GM23338 (cell line): ENCODE data around the gene KNL1. TPM values are rescaled to one million over a fixed set of nuclear protein-coding genes. Genes with fewer than 3 reads are reported as not detected.

Experiments used
- ATAC-seq: fragments of 200-7000 bp; cut with Tn5 transposase; 3 replicates; pipeline ENCODE4 v1.9.1; 2020
- DNase-seq: peaks from one replicate; pipeline ENCODE4 v3.0.0-alpha.2; 2015; ENCODE audit warnings: low spot score
- H2AFZ ChIP-seq: fragments of 200-600 bp; sonication (generic); 2 replicates; pipeline ENCODE4 v1.8.0; 2016; ENCODE audit warnings: antibody characterized with exemption, mild to moderate bottlenecking, moderate library complexity
- H3F3A ChIP-seq: fragments of 200-600 bp; sonication (generic); replicated peaks from 2 replicates; pipeline ENCODE4 v1.8.0; 2017; ENCODE audit warnings: antibody characterized with exemption, mixed run types, low read depth
- H3K27ac ChIP-seq: fragments of 200-600 bp; sonication (generic); 2 replicates; pipeline ENCODE4 v1.6.1; 2016; ENCODE audit warnings: low read depth
- H3K27me3 ChIP-seq: fragments of 200-600 bp; sonication (generic); 2 replicates; pipeline ENCODE4 v1.8.0; 2016; ENCODE audit warnings: mild to moderate bottlenecking, mixed run types, moderate library complexity; ENCODE audit not compliant: insufficient read depth
- H3K36me3 ChIP-seq: fragments of 200-600 bp; sonication (generic); 2 replicates; pipeline ENCODE4 v1.8.0; 2016; ENCODE audit warnings: mild to moderate bottlenecking; ENCODE audit not compliant: insufficient read depth
- H3K4me1 ChIP-seq: fragments of 200-600 bp; sonication (generic); 2 replicates; pipeline ENCODE4 v1.8.0; 2016; ENCODE audit warnings: mild to moderate bottlenecking, moderate library complexity; ENCODE audit not compliant: insufficient read depth
- H3K4me2 ChIP-seq: fragments of 200-600 bp; sonication (generic); 2 replicates; pipeline ENCODE4 v1.7.1; 2017; ENCODE audit warnings: mixed run types
- H3K4me3 ChIP-seq: fragments of 200-600 bp; sonication (generic); 2 replicates; pipeline ENCODE4 v1.6.1; 2016; ENCODE audit warnings: mixed run types
- H3K79me2 ChIP-seq: fragments of 200-600 bp; sonication (generic); replicated peaks from 2 replicates; pipeline ENCODE4 v1.8.0; 2017; ENCODE audit warnings: mild to moderate bottlenecking; ENCODE audit not compliant: insufficient read depth
- H3K9me2 ChIP-seq: fragments of 200-600 bp; sonication (generic); 2 replicates; pipeline ENCODE4 v1.8.0; 2017; ENCODE audit not compliant: insufficient read depth
- H4K20me1 ChIP-seq: fragments of 200-600 bp; sonication (generic); replicated peaks from 2 replicates; pipeline ENCODE4 v1.8.0; 2017; ENCODE audit warnings: mild to moderate bottlenecking; ENCODE audit not compliant: insufficient read depth
- H3K27ac Mint-ChIP-seq: 2 replicates; pipeline ENCODE4 v1.8.0; 2020; ENCODE audit warnings: inconsistent platforms, mild to moderate bottlenecking, moderate library complexity, mixed read lengths
- H3K27me3 Mint-ChIP-seq: 3 replicates; pipeline ENCODE4 v1.8.0; 2022; ENCODE audit warnings: low read depth, mild to moderate bottlenecking, moderate library complexity, mixed read lengths, inconsistent platforms; ENCODE audit not compliant: insufficient read depth, poor library complexity
- H3K36me3 Mint-ChIP-seq: 3 replicates; pipeline ENCODE4 v1.8.0; 2021; ENCODE audit warnings: low read depth, mild to moderate bottlenecking, inconsistent platforms, moderate library complexity, mixed read lengths
- H3K4me1 Mint-ChIP-seq: 3 replicates; pipeline ENCODE4 v1.8.0; 2020; ENCODE audit warnings: mild to moderate bottlenecking, inconsistent platforms, mixed read lengths
- H3K4me3 Mint-ChIP-seq: 3 replicates; pipeline ENCODE4 v1.8.0; 2021; ENCODE audit warnings: moderate library complexity, mild to moderate bottlenecking, inconsistent platforms, mixed read lengths
- H3K9me3 Mint-ChIP-seq: 3 replicates; pipeline ENCODE4 v1.8.0; 2020; ENCODE audit warnings: moderate library complexity, mild to moderate bottlenecking, inconsistent platforms, mixed read lengths
- CREB1 ChIP-seq: fragments of 250-450 bp; sonication (Bioruptor Pico); IDR thresholded peaks from 2 replicates; pipeline ENCODE4 v1.5.0; 2020; ENCODE audit warnings: low read depth, mild to moderate bottlenecking, moderate library complexity
- CTCF ChIP-seq, 2 experiments: fragments of 200-600 bp in 1 of 2; sonication (generic) in 1 of 2; conservative IDR thresholded peaks; 2 replicates each; pipeline versions ENCODE4 v1.5.1 to v1.6.1; 2016 to 2017; ENCODE audit warnings: antibody characterized with exemption in 2 of 2, low read depth in 2 of 2, mild to moderate bottlenecking in 2 of 2, moderate library complexity in 1 of 2
- ETS1 ChIP-seq: IDR thresholded peaks from 2 replicates; pipeline ENCODE4 v1.6.1; 2016; ENCODE audit warnings: antibody characterized with exemption
- EZH2 ChIP-seq: fragments of 200-600 bp; sonication (generic); IDR thresholded peaks from one replicate; pipeline ENCODE4 v1.8.0; 2017; ENCODE audit warnings: antibody characterized with exemption, mild to moderate bottlenecking, low read depth; ENCODE audit not compliant: unreplicated experiment
- EZH2phosphoT487 ChIP-seq: fragments of 200-600 bp; sonication (generic); IDR thresholded peaks from one replicate; pipeline ENCODE4 v1.8.1; 2018; ENCODE audit warnings: antibody characterized with exemption; ENCODE audit not compliant: unreplicated experiment
- JUNB ChIP-seq: IDR thresholded peaks from one replicate; pipeline ENCODE4 v1.6.1; 2016; ENCODE audit warnings: antibody characterized with exemption; ENCODE audit not compliant: unreplicated experiment
- NANOG ChIP-seq: IDR thresholded peaks from 2 replicates; pipeline ENCODE4 v1.6.1; 2016; ENCODE audit warnings: antibody characterized with exemption, borderline replicate concordance
- POLR2AphosphoS5 ChIP-seq: IDR thresholded peaks from 2 replicates; pipeline ENCODE4 v1.6.1; 2016; ENCODE audit warnings: antibody characterized with exemption, low read depth
- REST ChIP-seq: IDR thresholded peaks from one replicate; pipeline ENCODE4 v1.6.1; 2018; ENCODE audit warnings: antibody characterized with exemption; ENCODE audit not compliant: unreplicated experiment
- STAT1 ChIP-seq: IDR thresholded peaks from one replicate; pipeline ENCODE4 v1.6.1; 2016; ENCODE audit warnings: antibody characterized with exemption; ENCODE audit not compliant: unreplicated experiment
- ZNF331 ChIP-seq: fragments of 250-450 bp; sonication (Bioruptor Pico); IDR thresholded peaks from 2 replicates; pipeline ENCODE4 v1.5.0; 2020; ENCODE audit warnings: low read depth, mild to moderate bottlenecking, moderate library complexity
- polyA plus RNA-seq: library from polyadenylated mRNA; unstranded; fragments of >200 nt; fragmentation: Nextera tagmentation; extraction: Ambion mirVana; gene quantifications from 2 replicates; pipeline ENCODE4 v1.2.1, GENCODE V29; 2016
- total RNA-seq: library from RNA; depleted of rRNA; stranded (reverse); fragments of >200 nt; shearing (Covaris generic); gene quantifications from 2 replicates; pipeline ENCODE4 v1.2.3, GENCODE V29; 2014
- TF ChIP-seq, protein P1 (sequence below): fragments of 250-450 bp; sonication (Bioruptor Pico); IDR thresholded peaks from 2 replicates; pipeline ENCODE4 v1.5.0; 2020; ENCODE audit warnings: mild to moderate bottlenecking, moderate library complexity

The KNL1 gene
- total and polyA plus RNA-seq, 2 experiments from 2014 or later = 16.7 to 43.2 TPM

GRCh38 chr15:40597024-40597423 lies 3.0 kb downstream of the KNL1 start (continued):
- no peak for TF ChIP-seq REST

DNA sequence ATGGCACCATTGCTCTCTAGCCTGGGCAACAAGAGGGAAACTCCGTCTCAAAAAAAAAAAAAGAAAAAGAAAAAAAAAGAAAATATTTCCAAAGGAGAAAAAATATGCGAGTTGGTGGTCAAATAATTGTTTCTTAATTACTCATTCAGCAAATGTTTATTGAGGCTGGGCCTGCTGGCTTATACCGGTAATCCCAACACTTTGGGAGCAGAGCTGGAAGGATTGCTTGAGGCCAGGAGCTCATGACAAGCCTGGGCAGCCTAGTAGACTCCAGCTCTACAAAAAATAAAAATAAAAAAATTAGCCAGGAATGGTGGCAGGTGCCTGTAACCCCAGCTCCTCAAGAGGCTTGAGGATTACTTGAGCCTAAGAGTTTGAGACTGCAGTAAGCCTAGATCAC lies 4.1 kb downstream of the KNL1 start:
- no peak overlapping the region for H3K4me3 Mint-ChIP-seq
- DNase-seq (no peak), ATAC-seq (no peak)
- Histone ChIP-seq H3K4me3 (no peak overlapping the region), H3K4me2 (no peak overlapping the region), H3K36me3 (no peaks in the 10 kb centered on the region), H3K27ac (no peak overlapping the region), H4K20me1 (no peaks in the 10 kb centered on the region; the same call in 1 of the 2 replicates), H3K9me2 (no peaks in the 10 kb centered on the region), H3K79me2 (peaks cover 65% of the 10 kb centered on the region), H3K4me1 (peaks cover 6% of the 10 kb centered on the region; the same call in 1 of the 2 replicates), H3K27me3 (no peaks in the 10 kb centered on the region), H2AFZ (no peak overlapping the region), H3F3A (peaks cover 4% of the 10 kb centered on the region; the same call in 1 of the 2 replicates)
- peaks cover 6% of the 10 kb centered on the region for H3K4me1 Mint-ChIP-seq
- H3K27ac Mint-ChIP-seq = no peak overlapping the region
- H3K36me3 Mint-ChIP-seq = peaks cover 6% of the 10 kb centered on the region; the same call in 1 of the 3 replicates
- H3K27me3 Mint-ChIP-seq = peaks cover 8% of the 10 kb centered on the region
- peaks cover 8% of the 10 kb centered on the region for H3K9me3 Mint-ChIP-seq
- TF ChIP-seq ETS1 (no peak), ZNF331 (CRISPR knock-in tag) (no peak), EZH2phosphoT487 (no peak), CREB1 (CRISPR knock-in tag) (no peak), STAT1 (no peak), EZH2 (no peak), POLR2AphosphoS5 (no peak), JUNB (no peak), NANOG (no peak), CTCF (conservative IDR thresholded peaks at IDR 0.05; ENCODE audit: low read depth in 2 of 2) (no peak)
- TF ChIP-seq, protein P1, sequence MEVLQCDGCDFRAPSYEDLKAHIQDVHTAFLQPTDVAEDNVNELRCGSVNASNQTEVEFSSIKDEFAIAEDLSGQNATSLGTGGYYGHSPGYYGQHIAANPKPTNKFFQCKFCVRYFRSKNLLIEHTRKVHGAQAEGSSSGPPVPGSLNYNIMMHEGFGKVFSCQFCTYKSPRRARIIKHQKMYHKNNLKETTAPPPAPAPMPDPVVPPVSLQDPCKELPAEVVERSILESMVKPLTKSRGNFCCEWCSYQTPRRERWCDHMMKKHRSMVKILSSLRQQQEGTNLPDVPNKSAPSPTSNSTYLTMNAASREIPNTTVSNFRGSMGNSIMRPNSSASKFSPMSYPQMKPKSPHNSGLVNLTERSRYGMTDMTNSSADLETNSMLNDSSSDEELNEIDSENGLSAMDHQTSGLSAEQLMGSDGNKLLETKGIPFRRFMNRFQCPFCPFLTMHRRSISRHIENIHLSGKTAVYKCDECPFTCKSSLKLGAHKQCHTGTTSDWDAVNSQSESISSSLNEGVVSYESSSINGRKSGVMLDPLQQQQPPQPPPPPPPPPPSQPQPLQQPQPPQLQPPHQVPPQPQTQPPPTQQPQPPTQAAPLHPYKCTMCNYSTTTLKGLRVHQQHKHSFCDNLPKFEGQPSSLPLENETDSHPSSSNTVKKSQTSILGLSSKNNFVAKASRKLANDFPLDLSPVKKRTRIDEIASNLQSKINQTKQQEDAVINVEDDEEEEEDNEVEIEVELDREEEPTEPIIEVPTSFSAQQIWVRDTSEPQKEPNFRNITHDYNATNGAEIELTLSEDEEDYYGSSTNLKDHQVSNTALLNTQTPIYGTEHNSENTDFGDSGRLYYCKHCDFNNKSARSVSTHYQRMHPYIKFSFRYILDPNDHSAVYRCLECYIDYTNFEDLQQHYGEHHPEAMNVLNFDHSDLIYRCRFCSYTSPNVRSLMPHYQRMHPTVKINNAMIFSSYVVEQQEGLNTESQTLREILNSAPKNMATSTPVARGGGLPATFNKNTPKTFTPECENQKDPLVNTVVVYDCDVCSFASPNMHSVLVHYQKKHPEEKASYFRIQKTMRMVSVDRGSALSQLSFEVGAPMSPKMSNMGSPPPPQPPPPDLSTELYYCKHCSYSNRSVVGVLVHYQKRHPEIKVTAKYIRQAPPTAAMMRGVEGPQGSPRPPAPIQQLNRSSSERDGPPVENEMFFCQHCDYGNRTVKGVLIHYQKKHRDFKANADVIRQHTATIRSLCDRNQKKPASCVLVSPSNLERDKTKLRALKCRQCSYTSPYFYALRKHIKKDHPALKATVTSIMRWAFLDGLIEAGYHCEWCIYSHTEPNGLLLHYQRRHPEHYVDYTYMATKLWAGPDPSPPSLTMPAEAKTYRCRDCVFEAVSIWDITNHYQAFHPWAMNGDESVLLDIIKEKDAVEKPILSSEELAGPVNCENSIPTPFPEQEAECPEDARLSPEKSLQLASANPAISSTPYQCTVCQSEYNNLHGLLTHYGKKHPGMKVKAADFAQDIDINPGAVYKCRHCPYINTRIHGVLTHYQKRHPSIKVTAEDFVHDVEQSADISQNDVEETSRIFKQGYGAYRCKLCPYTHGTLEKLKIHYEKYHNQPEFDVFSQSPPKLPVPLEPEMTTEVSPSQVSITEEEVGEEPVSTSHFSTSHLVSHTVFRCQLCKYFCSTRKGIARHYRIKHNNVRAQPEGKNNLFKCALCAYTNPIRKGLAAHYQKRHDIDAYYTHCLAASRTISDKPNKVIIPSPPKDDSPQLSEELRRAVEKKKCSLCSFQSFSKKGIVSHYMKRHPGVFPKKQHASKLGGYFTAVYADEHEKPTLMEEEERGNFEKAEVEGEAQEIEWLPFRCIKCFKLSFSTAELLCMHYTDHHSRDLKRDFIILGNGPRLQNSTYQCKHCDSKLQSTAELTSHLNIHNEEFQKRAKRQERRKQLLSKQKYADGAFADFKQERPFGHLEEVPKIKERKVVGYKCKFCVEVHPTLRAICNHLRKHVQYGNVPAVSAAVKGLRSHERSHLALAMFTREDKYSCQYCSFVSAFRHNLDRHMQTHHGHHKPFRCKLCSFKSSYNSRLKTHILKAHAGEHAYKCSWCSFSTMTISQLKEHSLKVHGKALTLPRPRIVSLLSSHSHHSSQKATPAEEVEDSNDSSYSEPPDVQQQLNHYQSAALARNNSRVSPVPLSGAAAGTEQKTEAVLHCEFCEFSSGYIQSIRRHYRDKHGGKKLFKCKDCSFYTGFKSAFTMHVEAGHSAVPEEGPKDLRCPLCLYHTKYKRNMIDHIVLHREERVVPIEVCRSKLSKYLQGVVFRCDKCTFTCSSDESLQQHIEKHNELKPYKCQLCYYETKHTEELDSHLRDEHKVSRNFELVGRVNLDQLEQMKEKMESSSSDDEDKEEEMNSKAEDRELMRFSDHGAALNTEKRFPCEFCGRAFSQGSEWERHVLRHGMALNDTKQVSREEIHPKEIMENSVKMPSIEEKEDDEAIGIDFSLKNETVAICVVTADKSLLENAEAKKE (CRISPR knock-in tag) = no peak
